Activated CD4-positive, alpha-beta T cell treated with anti-CD3 and anti-CD28 coated beads, Interleukin-2, amount 10 ng/mL, durations not matched to agents 7 days and 5 days (primary cell): Measurements from ENCODE around the gene MYO5B. TPM values are rescaled to one million over a fixed set of nuclear protein-coding genes. Genes with fewer than 3 reads are reported as not detected.
"Not testable (repeated sequence)": the region's sequence is repeated elsewhere in the genome, so short reads cannot be mapped to it uniquely, and the experiment has no call there.

Experiments
- CTCF ChIA-PET: fragments of 350-600 bp; sonication (Branson Sonifier 250); formaldehyde crosslinking; loops from one replicate; lab custom pipeline; 2021; ENCODE audit warnings: antibody characterized with exemption; lab: Charles Lee
- POLR2A ChIA-PET: fragments of 350-600 bp; sonication (Branson Sonifier 250); formaldehyde crosslinking; loops from one replicate; lab custom pipeline; 2021; ENCODE audit warnings: antibody characterized with exemption; lab: Charles Lee
- DNase-seq: peaks from one replicate; pipeline ENCODE4 v3.0.0-alpha.2; 2020
- H3K27ac Mint-ChIP-seq: one replicate; pipeline ENCODE4 v1.8.0; 2021; ENCODE audit warnings: mild to moderate bottlenecking, moderate library complexity, mixed read lengths
- H3K27me3 Mint-ChIP-seq: one replicate; pipeline ENCODE4 v1.8.0; 2021; ENCODE audit warnings: mixed read lengths
- H3K36me3 Mint-ChIP-seq: one replicate; pipeline ENCODE4 v1.8.0; 2021; ENCODE audit warnings: low read depth, mixed read lengths
- H3K4me1 Mint-ChIP-seq: one replicate; pipeline ENCODE4 v1.8.0; 2021; ENCODE audit warnings: mixed read lengths
- H3K4me3 Mint-ChIP-seq: one replicate; pipeline ENCODE4 v1.8.0; 2021; ENCODE audit warnings: mild to moderate bottlenecking, moderate library complexity, mixed read lengths
- H3K9me3 Mint-ChIP-seq: one replicate; pipeline ENCODE4 v1.8.0; 2021; ENCODE audit warnings: mixed read lengths
- total RNA-seq, 2 experiments: library from RNA; stranded (reverse); gene quantifications; one replicate each; pipeline ENCODE4 v1.2.3, GENCODE V29; 2021

The MYO5B gene
- total RNA-seq, 2 experiments from 2014 or later: 0.12 TPM; not detected in 1

DNA sequence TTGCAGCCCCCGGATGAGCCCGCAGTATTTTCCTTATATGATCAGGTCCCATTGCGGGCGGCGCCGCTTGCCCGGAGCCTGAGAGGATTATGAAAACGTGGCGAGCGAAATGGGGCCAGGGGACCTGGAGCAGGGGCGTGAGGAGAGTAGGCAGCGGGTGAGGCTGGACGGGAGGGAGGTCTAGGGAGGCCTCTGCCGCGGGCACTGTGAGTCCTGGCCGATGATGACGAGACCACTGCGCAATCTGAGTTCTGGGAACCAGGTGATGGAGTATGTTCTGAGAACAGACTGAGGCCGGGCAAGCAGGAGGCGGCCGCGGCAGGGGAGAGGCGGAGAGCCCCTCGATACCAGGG, 380.8 kb downstream of the MYO5B start:
- ChIA-PET CTCF (no interaction called here), POLR2A (no interaction called here)
- H3K27ac Mint-ChIP-seq: peak overlapping the region; percentile 99
- peak overlapping the region; percentile 97 for H3K4me3 Mint-ChIP-seq
- H3K9me3 Mint-ChIP-seq: peaks cover 10% of the 10 kb centered on the region
- peaks cover 59% of the 10 kb centered on the region for H3K36me3 Mint-ChIP-seq
- no peaks in the 10 kb centered on the region for H3K27me3 Mint-ChIP-seq
- H3K4me1 Mint-ChIP-seq: peaks cover 64% of the 10 kb centered on the region
- DNase-seq: peak; percentile 61

DNA sequence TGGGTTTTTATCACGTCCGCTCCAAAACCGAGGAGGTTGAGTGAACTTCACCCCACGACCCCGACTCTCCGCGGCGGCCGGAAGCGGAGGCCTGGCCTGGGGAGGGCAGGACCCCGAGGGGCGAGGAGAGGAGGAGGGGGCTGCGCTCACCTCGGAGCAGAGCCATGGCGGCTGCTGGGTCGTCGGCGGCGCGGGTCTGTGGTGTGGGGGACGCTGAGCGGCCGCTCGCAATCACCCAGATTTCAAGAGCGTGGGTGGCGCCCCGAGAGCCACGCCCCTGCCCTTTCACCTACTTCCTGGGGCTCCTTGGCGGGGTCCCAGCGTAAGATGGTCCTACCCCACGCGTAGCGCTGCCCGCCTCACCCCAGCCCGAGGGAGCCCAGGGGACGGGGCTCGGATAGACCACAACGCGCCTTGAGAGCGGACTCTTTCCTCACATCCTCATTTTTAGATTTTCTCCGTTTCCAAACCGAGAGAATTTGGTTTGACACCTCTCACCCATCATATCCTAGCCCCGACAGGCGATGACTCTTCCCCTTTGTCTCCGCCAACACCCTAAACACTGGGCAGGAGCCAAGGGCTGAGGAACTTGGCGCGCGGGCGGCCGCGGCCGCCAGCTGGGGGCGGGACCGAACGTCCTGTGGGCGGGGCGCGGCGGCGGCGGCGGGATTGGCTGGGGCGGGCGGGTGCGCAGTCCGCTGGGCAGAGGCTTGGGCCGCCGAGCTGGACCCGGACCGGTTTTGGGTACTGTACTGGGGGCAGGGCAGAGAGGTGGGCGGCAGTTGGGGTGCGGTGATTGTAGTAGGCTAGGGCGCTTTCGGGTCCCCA, 381.4 kb downstream of the MYO5B start, which contains the start of gene ACAA2:
TSS of gene ACAA2 (minus strand) at position 215 of the 828 bp plus-strand sequence. CDS start at position 166, 49 bp downstream.
- ChIA-PET POLR2A (no interaction called here), CTCF (no interaction called here)
- Mint-ChIP-seq H3K27me3 (no peaks in the 10 kb centered on the region), H3K36me3 (peaks cover 63% of the 10 kb centered on the region), H3K4me3 (peak within 1 kb of the TSS; percentile 97), H3K9me3 (peaks cover 14% of the 10 kb centered on the region), H3K27ac (peak within 1 kb of the TSS; percentile 99), H3K4me1 (peaks cover 59% of the 10 kb centered on the region)
- peak; percentile 80 for DNase-seq

DNA sequence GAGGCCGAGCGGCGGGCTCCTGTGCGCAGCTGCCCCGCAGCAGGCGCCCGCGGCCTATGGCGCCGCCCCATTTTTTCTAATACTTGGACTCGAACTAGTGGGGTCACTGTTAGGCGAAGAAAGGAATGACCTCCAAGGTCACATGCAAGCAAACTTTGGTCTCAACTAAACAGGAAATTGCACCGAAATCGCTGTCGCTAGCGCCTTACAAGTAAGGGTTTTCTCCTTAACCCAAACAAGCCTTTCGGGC, 382.0 kb downstream of the MYO5B start:
- H3K4me3 Mint-ChIP-seq: peak overlapping the region; percentile 97
- peaks cover 63% of the 10 kb centered on the region for H3K36me3 Mint-ChIP-seq
- POLR2A ChIA-PET: no interaction called here
- H3K4me1 Mint-ChIP-seq: peaks cover 56% of the 10 kb centered on the region
- peaks cover 14% of the 10 kb centered on the region for H3K9me3 Mint-ChIP-seq
- CTCF ChIA-PET: no interaction called here
- H3K27me3 Mint-ChIP-seq: no peaks in the 10 kb centered on the region
- DNase-seq: no peak
- H3K27ac Mint-ChIP-seq: peak overlapping the region; percentile 99

DNA sequence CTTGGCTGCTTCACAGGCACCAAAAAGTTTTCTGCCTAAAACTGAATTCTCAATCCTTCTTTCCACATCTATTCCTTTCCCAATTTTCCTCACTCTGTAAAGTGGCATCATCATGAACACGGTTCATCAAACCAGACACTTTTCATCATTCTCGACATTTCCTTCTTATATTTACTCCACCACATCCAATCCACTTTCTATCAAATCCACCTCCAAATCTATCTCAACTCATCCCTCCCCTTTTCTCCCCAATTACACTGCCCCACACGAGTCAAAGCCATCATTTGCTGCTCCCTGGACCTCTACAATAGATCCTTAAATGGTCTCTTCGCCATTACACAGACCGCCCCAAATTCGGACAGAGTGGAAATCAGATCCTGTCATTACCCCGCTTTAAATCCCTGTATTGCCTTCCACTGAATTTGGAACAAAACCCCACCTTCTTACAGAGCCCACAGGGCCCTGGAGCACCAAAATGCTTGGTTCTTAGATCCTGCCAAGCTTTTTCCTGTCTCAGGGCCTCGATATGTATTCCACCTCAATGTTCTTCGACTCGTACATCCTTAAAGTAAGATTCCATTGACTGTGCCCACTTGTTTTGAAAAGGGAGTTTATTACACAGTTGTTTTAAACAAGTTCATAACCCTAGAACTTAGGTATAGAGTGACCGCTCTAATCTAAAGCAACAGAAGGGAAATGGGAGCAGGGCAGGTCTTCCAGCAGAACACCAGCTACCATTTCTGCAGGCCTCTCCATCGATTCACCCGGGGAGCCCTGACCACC, 382.5 kb downstream of the MYO5B start:
- ChIA-PET CTCF (interaction anchor here (1.2 kb wide), 1 partner anchor 327 kb away, joined by 3 read pairs; no protein-coding TSS in a partner anchor), POLR2A (no interaction called here)
- Mint-ChIP-seq H3K36me3 (peaks cover 63% of the 10 kb centered on the region), H3K4me1 (peaks cover 51% of the 10 kb centered on the region), H3K4me3 (peak overlapping the region; percentile 97), H3K9me3 (peaks cover 14% of the 10 kb centered on the region), H3K27me3 (no peaks in the 10 kb centered on the region), H3K27ac (peak overlapping the region; percentile 99)
- no peak for DNase-seq

DNA sequence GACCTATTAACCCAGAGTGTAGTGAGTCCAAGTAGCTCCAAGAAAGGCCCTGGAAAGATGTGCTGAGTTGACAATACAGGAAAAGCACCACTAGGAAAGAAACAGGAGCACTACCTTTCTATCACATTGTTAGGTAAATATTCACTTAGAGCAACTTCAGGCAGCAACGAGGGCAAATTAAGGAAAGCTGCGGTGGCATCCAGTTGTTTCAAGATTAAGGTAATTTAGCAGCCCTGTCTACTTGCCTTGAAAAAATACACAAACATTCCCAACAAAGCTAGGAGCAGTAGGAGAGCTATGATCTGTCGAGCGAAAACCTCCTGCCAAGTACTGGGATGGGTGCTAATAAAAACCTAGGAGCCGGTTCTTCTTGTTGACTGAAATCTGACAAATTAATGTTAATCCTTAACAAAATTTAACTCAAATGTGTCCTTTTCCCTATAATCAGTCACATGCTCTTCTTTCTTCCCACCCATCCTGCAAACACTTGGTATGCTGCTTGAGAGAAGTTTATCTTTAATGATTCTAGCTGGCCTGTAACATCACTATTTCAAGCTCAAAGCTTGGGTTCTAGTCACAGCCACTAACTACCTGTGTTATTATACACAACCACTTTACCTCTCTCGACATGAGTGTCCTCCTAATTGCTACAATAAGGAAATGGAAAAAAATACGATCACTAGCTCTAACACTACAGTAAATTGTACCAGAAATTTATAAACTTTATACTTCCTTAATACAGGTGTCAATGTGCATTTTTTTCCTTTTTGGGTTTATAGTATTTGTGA, 383.6 kb downstream of the MYO5B start:
- no peak for DNase-seq
- POLR2A ChIA-PET: no interaction called here
- Mint-ChIP-seq H3K4me1 (peaks cover 43% of the 10 kb centered on the region), H3K4me3 (peak overlapping the region; percentile 97), H3K27ac (no peak overlapping the region), H3K9me3 (peaks cover 14% of the 10 kb centered on the region), H3K36me3 (peaks cover 67% of the 10 kb centered on the region), H3K27me3 (no peaks in the 10 kb centered on the region)
- CTCF ChIA-PET: interaction anchor here (1.2 to 1.6 kb wide), 2 partner anchors 22 to 325 kb away, joined by 3 to 4 read pairs; no protein-coding TSS in a partner anchor

DNA sequence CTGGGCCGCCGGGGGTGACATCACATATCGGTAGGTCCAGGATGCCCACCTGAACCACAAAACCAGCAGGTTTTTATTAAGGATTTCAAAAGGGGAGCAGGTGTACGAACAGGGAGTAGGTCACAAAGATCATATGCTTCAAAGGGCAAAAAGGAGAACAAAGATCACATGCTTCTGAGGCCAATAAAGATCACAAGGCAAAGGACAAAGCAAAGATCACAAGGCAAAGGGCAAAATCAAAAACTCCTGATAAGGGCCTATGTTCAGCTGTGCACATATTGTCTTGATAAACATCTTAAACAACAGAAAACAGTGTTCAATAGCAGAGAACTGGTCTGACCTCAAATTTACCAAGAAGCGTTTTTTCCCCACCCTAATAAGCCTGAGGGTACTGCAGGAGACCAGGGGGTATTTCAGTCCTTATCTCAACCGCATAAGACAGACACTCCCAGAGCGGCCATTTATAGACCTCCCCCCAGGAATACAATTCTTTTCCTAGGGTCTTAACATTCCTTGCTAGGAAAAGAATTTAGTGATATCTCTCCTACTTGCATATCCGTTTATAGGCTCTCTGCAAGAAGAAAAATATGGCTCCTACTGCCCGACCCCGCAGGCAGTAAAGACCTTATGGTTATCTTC, 386.3 kb downstream of the MYO5B start:
- DNase-seq, H3K27me3 Mint-ChIP-seq, H3K27ac Mint-ChIP-seq, H3K4me3 Mint-ChIP-seq, POLR2A ChIA-PET: not testable (repeated sequence)
- CTCF ChIA-PET: interaction anchor here (0.9 kb wide), 1 partner anchor 26 kb away, joined by 3 read pairs; no protein-coding TSS in a partner anchor
- Mint-ChIP-seq H3K9me3 (peaks cover 14% of the 10 kb centered on the region), H3K4me1 (peaks cover 25% of the 10 kb centered on the region), H3K36me3 (peaks cover 54% of the 10 kb centered on the region)

DNA sequence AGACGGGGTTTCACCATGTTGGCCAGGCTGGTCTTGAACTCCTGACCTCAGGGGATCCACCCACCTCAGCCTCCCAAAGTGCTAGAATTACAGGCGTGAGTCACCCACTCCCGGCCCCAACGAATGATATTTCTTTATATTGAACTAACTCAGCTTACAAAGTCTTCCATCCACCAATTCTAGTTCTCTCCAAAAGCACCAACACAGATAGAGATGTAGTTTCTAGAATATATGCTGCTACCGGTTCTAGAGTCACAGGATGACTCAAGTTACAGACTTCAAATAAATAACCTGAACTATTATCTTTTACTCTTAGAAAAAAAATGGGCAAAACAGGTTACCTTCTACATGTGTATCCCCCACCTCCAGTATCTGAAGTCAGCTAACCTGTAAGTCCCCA, 390.9 kb downstream of the MYO5B start:
- ChIA-PET POLR2A (no interaction called here), CTCF (interaction anchor here (0.7 kb wide), 1 partner anchor 35 kb away, joined by 4 read pairs; no protein-coding TSS in a partner anchor)
- Mint-ChIP-seq H3K27me3 (no peaks in the 10 kb centered on the region), H3K4me1 (peaks cover 3% of the 10 kb centered on the region), H3K9me3 (peaks cover 7% of the 10 kb centered on the region), H3K36me3 (peaks cover 58% of the 10 kb centered on the region), H3K4me3 (no peak overlapping the region), H3K27ac (no peak overlapping the region)
- no peak for DNase-seq

DNA sequence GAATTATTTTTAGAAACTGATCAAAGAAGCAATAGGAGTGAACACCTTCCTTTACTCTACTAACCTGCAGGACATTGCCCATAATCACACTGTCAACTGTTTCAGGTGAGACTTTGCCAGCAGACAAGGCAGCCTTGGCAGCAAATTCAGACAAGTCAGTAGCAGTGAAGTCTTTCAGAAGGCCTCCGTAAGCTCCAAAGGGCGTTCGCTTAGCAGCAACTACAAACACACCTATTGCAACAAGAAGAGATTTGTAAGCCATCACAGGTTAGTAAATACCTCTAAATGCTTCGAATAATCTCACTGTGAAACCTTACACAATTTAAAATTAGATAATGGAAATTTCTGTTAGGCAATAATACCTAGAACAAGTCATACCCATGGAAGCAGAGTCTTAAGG, 392.3 kb downstream of the MYO5B start:
- ChIA-PET POLR2A (no interaction called here), CTCF (no interaction called here)
- Mint-ChIP-seq H3K4me3 (no peak overlapping the region), H3K27ac (no peak overlapping the region), H3K36me3 (peaks cover 53% of the 10 kb centered on the region), H3K27me3 (no peaks in the 10 kb centered on the region), H3K9me3 (no peaks in the 10 kb centered on the region), H3K4me1 (peaks cover 2% of the 10 kb centered on the region)
- no peak for DNase-seq

DNA sequence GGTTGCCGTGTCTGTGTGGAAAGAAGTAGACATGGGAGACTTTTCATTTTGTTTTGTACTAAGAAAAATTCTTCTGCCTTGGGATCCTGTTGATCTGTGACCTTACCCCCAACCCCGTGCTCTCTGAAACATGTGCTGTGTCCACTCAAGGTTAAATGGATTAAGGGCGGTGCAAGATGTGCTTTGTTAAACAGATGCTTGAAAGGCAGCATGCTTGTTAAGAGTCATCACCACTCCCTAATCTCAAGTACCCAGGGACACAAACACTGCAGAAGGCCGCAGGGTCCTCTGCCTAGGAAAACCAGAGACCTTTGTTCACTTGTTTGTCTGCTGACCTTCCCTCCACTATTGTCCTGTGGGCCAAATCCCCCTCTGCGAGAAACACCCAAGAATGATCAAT, 394.5 kb downstream of the MYO5B start:
- H3K4me3 Mint-ChIP-seq, CTCF ChIA-PET, H3K27ac Mint-ChIP-seq, POLR2A ChIA-PET, H3K9me3 Mint-ChIP-seq, H3K27me3 Mint-ChIP-seq, DNase-seq: not testable (repeated sequence)
- peaks cover 55% of the 10 kb centered on the region for H3K36me3 Mint-ChIP-seq
- H3K4me1 Mint-ChIP-seq: peaks cover 14% of the 10 kb centered on the region

DNA sequence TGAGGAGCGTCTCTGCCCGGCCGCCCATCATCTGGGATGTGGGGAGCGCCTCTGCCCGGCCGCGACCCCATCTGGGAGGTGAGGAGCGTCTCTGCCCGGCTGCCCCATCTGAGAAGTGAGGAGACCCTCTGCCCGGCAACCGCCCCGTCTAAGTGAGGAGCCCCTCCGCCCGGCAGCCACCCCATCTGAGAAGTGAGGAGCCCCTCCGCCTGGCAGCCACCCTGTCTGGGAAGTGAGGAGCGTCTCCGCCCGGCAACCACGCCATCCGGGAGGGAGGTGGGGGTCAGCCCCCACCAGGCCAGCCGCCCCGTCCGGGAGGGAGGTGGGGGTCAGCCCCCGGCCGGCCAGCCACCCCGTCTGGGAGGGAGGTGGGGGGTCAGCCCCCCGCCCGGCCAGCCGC, 395.1 kb downstream of the MYO5B start:
- DNase-seq, POLR2A ChIA-PET, CTCF ChIA-PET, H3K27me3 Mint-ChIP-seq, H3K9me3 Mint-ChIP-seq, H3K27ac Mint-ChIP-seq, H3K4me3 Mint-ChIP-seq: not testable (repeated sequence)
- peaks cover 61% of the 10 kb centered on the region for H3K36me3 Mint-ChIP-seq
- peaks cover 14% of the 10 kb centered on the region for H3K4me1 Mint-ChIP-seq

DNA sequence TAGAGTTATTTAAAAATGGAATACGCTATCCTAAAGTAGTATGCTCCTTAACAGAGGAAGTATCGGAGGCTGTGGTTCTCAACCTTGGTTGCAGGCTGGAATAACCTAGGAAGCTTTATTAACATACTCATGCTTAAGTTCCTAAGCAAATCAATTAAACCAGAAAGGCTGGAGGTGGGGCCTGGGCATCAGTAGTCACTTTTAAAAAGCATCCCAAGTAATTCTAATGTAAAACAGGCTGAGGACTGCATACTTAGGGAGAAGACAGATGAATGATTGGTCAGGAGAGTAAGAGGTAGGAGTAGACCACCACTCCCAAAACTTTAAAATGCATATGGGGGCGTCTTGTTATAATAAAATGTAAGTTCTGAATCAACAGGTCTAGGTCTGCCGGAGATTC, 396.9 kb downstream of the MYO5B start:
- DNase-seq: no peak
- H3K4me3 Mint-ChIP-seq: no peak overlapping the region
- CTCF ChIA-PET: no interaction called here
- no peak overlapping the region for H3K27ac Mint-ChIP-seq
- peaks cover 64% of the 10 kb centered on the region for H3K36me3 Mint-ChIP-seq
- no peaks in the 10 kb centered on the region for H3K9me3 Mint-ChIP-seq
- H3K4me1 Mint-ChIP-seq: peaks cover 14% of the 10 kb centered on the region
- POLR2A ChIA-PET: no interaction called here
- H3K27me3 Mint-ChIP-seq: no peaks in the 10 kb centered on the region
